Endothelial cell of umbilical vein (primary cell): ENCODE results near the gene TSC22D1. TPM values are rescaled to one million over a fixed set of nuclear protein-coding genes. Genes with fewer than 3 reads are reported as not detected.

ENCODE experiments used
- BruUV-seq: library from RNA; stranded (reverse); fragments of 400-500 nt; replicated peaks from 2 replicates; lab custom pipeline; 2021; lab: Mats Ljungman, UMichigan
- CTCF ChIA-PET: fragments of 300-600, 350-600 bp; sonication (Branson Sonifier 250); formaldehyde crosslinking; loops from one replicate; lab custom pipeline; 2021; ENCODE audit warnings: antibody characterized with exemption, inconsistent platforms; lab: Charles Lee
- POLR2A ChIA-PET: fragments of 300-600, 350-600 bp; sonication (Branson Sonifier 250); formaldehyde crosslinking; loops from one replicate; lab custom pipeline; 2021; ENCODE audit warnings: antibody characterized with exemption, inconsistent platforms; lab: Charles Lee
- DNase-seq: peaks from one replicate; pipeline ENCODE4 v3.0.0-alpha.2; 2011; ENCODE audit warnings: low read depth, low spot score
- FAIRE-seq: peaks from 2 replicates; lab custom pipeline; 2011; peaks lifted over from hg19 to GRCh38; lab: Jason Lieb, UNC
- H2AFZ ChIP-seq: 2 replicates; pipeline ENCODE4 v1.6.0; 2012; ENCODE audit warnings: low read depth, low read length, control low read depth, inconsistent platforms
- H3K27ac ChIP-seq: 2 replicates; pipeline ENCODE4 v1.5.1; 2011; ENCODE audit warnings: low read depth, mild to moderate bottlenecking, control low read depth, low read length, moderate library complexity; ENCODE audit not compliant: insufficient read depth
- H3K27me3 ChIP-seq, 2 experiments: 2 replicates each; pipeline versions ENCODE4 v1.6.0 to v1.6.1; 2011; ENCODE audit warnings: low read length in 2 of 2, mixed read lengths in 1 of 2; ENCODE audit not compliant: control insufficient read depth in 2 of 2, insufficient read depth in 2 of 2
- H3K36me3 ChIP-seq, 2 experiments: 2 replicates in 1 of 2; 3 replicates in 1 of 2; pipeline ENCODE4 v1.5.1; 2011; ENCODE audit warnings: low read length in 2 of 2, mild to moderate bottlenecking in 1 of 2, moderate library complexity in 1 of 2; ENCODE audit not compliant: control insufficient read depth in 2 of 2, insufficient read depth in 2 of 2; ENCODE audit errors: extremely low read depth in 1 of 2
- H3K4me1 ChIP-seq: 3 replicates; pipeline ENCODE4 v1.5.1; 2011; ENCODE audit warnings: mild to moderate bottlenecking, low read length; ENCODE audit not compliant: control insufficient read depth, insufficient read depth; ENCODE audit errors: extremely low read depth
- H3K4me2 ChIP-seq: 2 replicates; pipeline ENCODE4 v1.6.1; 2011; ENCODE audit warnings: low read length, control low read depth, mixed read lengths; ENCODE audit not compliant: insufficient read depth
- H3K4me3 ChIP-seq, 3 experiments: fragments of 200-600 bp in 1 of 3; sonication (generic), shearing (Covaris generic) in 1 of 3; replicated peaks in 1 of 3; 2 replicates each; pipeline ENCODE4 v1.5.1; 2011 to 2016; ENCODE audit warnings: control low read depth in 3 of 3, low read length in 3 of 3, mild to moderate bottlenecking in 2 of 3, inconsistent platforms in 1 of 3, low read depth in 1 of 3, moderate library complexity in 1 of 3; ENCODE audit not compliant: insufficient read depth in 1 of 3
- H3K79me2 ChIP-seq: 2 replicates; pipeline ENCODE4 v1.6.0; 2012; ENCODE audit warnings: low read length, inconsistent platforms; ENCODE audit not compliant: control insufficient read depth, insufficient read depth
- H3K9ac ChIP-seq: replicated peaks from 2 replicates; pipeline ENCODE3; 2011; ENCODE audit warnings: low read length, control low read depth; ENCODE audit not compliant: insufficient read depth; ENCODE audit errors: extremely low read depth
- H3K9me1 ChIP-seq: replicated peaks from 3 replicates; pipeline ENCODE4 v1.6.0; 2011; ENCODE audit warnings: mild to moderate bottlenecking, low read length; ENCODE audit not compliant: control insufficient read depth, insufficient read depth; ENCODE audit errors: extremely low read depth
- H3K9me3 ChIP-seq: replicated peaks from 2 replicates; pipeline ENCODE4 v1.5.1; 2012; ENCODE audit warnings: low read length, inconsistent platforms; ENCODE audit not compliant: control insufficient read depth, insufficient read depth
- H4K20me1 ChIP-seq: replicated peaks from 2 replicates; pipeline ENCODE3; 2011; ENCODE audit warnings: mild to moderate bottlenecking, low read length; ENCODE audit not compliant: control insufficient read depth, insufficient read depth; ENCODE audit errors: extremely low read depth
- CTCF ChIP-seq, 2 donors: IDR thresholded peaks; 1 replicate in 1 of 2; 2 replicates in 1 of 2; pipeline ENCODE4 v1.5.1; 2011; ENCODE audit warnings: low read length in 2 of 2, mild to moderate bottlenecking in 2 of 2, moderate library complexity in 2 of 2, control low read depth in 1 of 2, inconsistent platforms in 1 of 2, low read depth in 1 of 2; ENCODE audit not compliant: insufficient read depth in 1 of 2; ENCODE audit errors: extremely low read depth in 1 of 2
- EZH2 ChIP-seq: IDR thresholded peaks from 2 replicates; pipeline ENCODE4 v1.6.1; 2012; ENCODE audit warnings: borderline replicate concordance, low read depth, mild to moderate bottlenecking, moderate library complexity, low read length, inconsistent platforms; ENCODE audit not compliant: severe bottlenecking
- FOS ChIP-seq: IDR thresholded peaks from 2 replicates; pipeline ENCODE4 v1.6.1; 2011; ENCODE audit warnings: mild to moderate bottlenecking, low read length, moderate library complexity, borderline replicate concordance; ENCODE audit not compliant: insufficient read depth
- GATA2 ChIP-seq: IDR thresholded peaks from 2 replicates; pipeline ENCODE4 v1.7.0; 2011; ENCODE audit warnings: low read depth, mild to moderate bottlenecking, moderate library complexity, mixed read lengths, low read length; ENCODE audit not compliant: insufficient read length, insufficient read depth
- JUN ChIP-seq: IDR thresholded peaks from 2 replicates; pipeline ENCODE4 v1.6.1; 2011; ENCODE audit warnings: borderline replicate concordance, low read depth; ENCODE audit not compliant: insufficient read length, insufficient read depth
- MAX ChIP-seq: IDR thresholded peaks from 2 replicates; pipeline ENCODE4 v1.6.1; 2011; ENCODE audit not compliant: insufficient read depth, insufficient read length
- MYC ChIP-seq: IDR thresholded peaks from one replicate; pipeline ENCODE4 v1.6.1; 2011; ENCODE audit warnings: mild to moderate bottlenecking, low read depth, low read length
- POLR2A ChIP-seq: IDR thresholded peaks from 2 replicates; pipeline ENCODE4 v1.6.1; 2012; ENCODE audit warnings: low read depth, mild to moderate bottlenecking, control low read depth, low read length
- POLR2AphosphoS5 ChIP-seq: IDR thresholded peaks from 2 replicates; pipeline ENCODE4 v1.6.1; 2012; ENCODE audit warnings: low read depth, mild to moderate bottlenecking, control low read depth, low read length, moderate library complexity; ENCODE audit not compliant: insufficient read depth
- dilution Hi-C: fragments of 300-500 bp; cut with MboI; formaldehyde crosslinking; loops from one replicate; pipeline ENCODE4 v1.15.0; 2019; ENCODE audit warnings: low sequenced_read_pairs; ENCODE audit not compliant: extremely low pct_ligation_motif_present
- intact Hi-C: fragments of 100-400 bp; cut with micrococcal nuclease; formaldehyde crosslinking; loops from one replicate; pipeline ENCODE4 v1.10.0; 2022
- polyA plus RNA-seq, 4 experiments: library from polyadenylated mRNA; depleted of rRNA in 3 of 4; stranded (reverse) in 3 of 4; unstranded in 1 of 4; fragments of >200 nt; gene quantifications; 2 replicates each; pipeline versions ENCODE4 v1.2.1 to v1.2.3, GENCODE V29; 2011 to 2012; ENCODE audit warnings: missing spikeins in 1 of 4
- total RNA-seq: library from RNA; stranded (reverse); gene quantifications from 2 replicates; pipeline ENCODE4 v1.2.3, GENCODE V29; 2021

Gene TSC22D1
- total and polyA plus RNA-seq, 2 donors (not counting 3 experiments of a cell fraction or from before 2014, with no cell fraction given), result 47.7 to 51.8 TPM

DNA sequence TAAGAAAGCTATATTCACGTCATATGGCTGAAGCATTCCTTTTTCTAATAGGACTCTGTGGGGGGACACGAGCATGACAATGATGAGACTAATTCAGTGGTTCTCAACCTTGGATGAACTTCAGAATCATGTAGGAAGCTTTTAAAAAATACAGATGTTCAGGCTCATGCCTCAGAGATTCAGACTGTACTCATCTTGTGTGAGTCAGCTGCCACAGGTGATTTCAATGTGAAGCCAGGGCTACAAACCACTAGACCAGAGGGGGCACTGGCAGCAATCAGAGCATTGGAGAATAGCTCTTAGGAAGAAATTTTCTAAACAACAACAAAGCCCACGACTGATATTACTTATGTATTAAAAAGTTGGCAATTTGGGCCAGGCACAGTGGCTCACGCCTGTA, 110.8 kb downstream of the TSC22D1 start:
- no peak for TF ChIP-seq JUN
- H3K36me3 ChIP-seq, result no peaks in the 10 kb centered on the region

DNA sequence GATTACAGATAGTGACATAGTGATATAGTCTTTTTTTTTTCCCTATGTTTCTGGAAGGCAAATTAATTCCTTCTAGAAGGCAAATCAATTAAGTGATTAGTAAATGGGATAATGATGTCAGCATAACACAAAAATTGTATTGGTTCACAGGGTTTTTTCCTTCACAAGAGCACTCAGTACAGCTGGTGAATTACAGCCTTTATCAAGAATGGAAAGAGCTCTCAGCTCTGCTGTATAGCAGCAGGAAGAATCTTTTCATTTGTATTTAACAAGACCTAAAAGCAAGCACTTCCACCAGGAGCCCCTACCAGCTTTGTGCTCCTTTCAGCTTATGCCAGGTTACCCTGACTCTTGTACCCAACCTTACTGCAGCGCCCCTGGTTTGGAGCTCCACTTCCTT, 111.7 kb downstream of the TSC22D1 start:
- Histone ChIP-seq H3K4me2 (no peak overlapping the region), H2AFZ (no peak overlapping the region), H3K4me3 (no peak overlapping the region), H3K9me3 (no peaks in the 10 kb centered on the region), H3K27ac (no peak overlapping the region), H3K27me3 (no peaks in the 10 kb centered on the region), H4K20me1 (no peaks in the 10 kb centered on the region), H3K79me2 (no peaks in the 10 kb centered on the region), H3K36me3 (no peaks in the 10 kb centered on the region), H3K9ac (no peak overlapping the region), H3K9me1 (no peaks in the 10 kb centered on the region), H3K4me1 (no peaks in the 10 kb centered on the region)
- intact Hi-C loops (no loop called here), dilution Hi-C loops (loop anchor here (25.0 kb wide), 1 partner anchor 552 kb away; no protein-coding TSS in a partner anchor)
- POLR2A ChIA-PET, result no interaction called here
- CTCF ChIA-PET, result interaction anchor here (0.8 to 0.9 kb wide), 2 partner anchors 8 to 556 kb away, joined by 3 read pairs; no protein-coding TSS in a partner anchor
- TF ChIP-seq FOS, result no peak
- no peak for TF ChIP-seq MAX
- no peak for TF ChIP-seq GATA2
- no peak for TF ChIP-seq EZH2
- TF ChIP-seq POLR2AphosphoS5, result no peak
- TF ChIP-seq POLR2A, result no peak
- no peak for TF ChIP-seq MYC
- no peak for TF ChIP-seq CTCF (IDR thresholded peaks at IDR 0.05; ENCODE audit: extremely low read depth in 1 of 2, insufficient read depth in 1 of 2, low read depth in 1 of 2, low read length in 2 of 2)
- no peak for TF ChIP-seq JUN
- BruUV-seq, result no TSS peak
- DNase-seq (no peak), FAIRE-seq (no peak)

More for the DNA sequence above, 110.8 kb downstream of the TSC22D1 start:
- ChIA-PET CTCF (interaction anchor here (1.0 kb wide), 1 partner anchor 560 kb away, joined by 3 read pairs; no protein-coding TSS in a partner anchor), POLR2A (no interaction called here)
- no peaks in the 10 kb centered on the region for H3K79me2 ChIP-seq
- intact Hi-C loops (no loop called here), dilution Hi-C loops (loop anchor here (25.0 kb wide), 1 partner anchor 553 kb away; no protein-coding TSS in a partner anchor)
- no peak overlapping the region for H3K4me3 ChIP-seq
- no peaks in the 10 kb centered on the region for H3K9me1 ChIP-seq
- no peaks in the 10 kb centered on the region for H3K27me3 ChIP-seq
- no TSS peak for BruUV-seq
- H3K4me1 ChIP-seq, result no peaks in the 10 kb centered on the region
- H3K27ac ChIP-seq, result no peak overlapping the region
- no peaks in the 10 kb centered on the region for H3K9me3 ChIP-seq
- no peak for DNase-seq
- no peaks in the 10 kb centered on the region for H4K20me1 ChIP-seq
- no peak overlapping the region for H2AFZ ChIP-seq
- H3K9ac ChIP-seq, result no peak overlapping the region
- FAIRE-seq, result no peak
- no peak overlapping the region for H3K4me2 ChIP-seq
